Measurements from ENCODE around the gene DNAH3.
A peak's percentile ranks its signal among the peaks of the same experiment; 100 is the strongest.

Gene DNAH3

DNA sequence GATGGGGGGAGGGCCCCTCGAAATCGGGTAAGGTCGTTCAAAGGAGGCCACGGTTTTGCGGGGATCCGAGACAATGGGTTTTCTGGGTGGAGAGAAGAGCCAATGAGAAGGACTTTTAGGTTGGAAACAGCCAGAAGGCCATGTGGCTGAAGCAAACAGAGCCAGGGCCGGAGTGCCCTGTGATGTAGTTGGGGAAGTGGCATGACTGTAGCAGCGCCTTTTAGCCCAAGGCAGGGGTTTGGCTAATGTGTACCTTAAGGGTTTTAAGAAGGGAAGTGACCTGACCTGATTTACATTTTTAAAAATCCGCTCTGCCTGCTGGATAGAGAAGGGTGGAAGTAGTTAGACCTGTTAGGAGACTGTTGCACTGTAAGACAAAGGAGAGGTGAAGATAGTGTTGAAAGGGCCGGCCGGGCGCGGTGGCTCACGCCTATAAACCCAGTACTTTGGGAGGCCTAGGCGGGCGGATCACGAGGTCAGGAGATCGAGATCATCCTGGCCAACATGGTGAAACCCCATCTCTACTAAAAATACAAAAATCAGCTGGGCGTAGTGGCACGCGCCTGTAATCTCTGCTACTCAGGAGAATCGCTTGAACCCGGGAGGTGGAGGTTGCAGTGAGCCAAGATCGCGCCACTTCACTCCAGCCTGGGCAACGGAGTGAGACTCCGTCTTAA is 249.1 kb downstream of the DNAH3 start:
- no peak for DNase-seq

DNA sequence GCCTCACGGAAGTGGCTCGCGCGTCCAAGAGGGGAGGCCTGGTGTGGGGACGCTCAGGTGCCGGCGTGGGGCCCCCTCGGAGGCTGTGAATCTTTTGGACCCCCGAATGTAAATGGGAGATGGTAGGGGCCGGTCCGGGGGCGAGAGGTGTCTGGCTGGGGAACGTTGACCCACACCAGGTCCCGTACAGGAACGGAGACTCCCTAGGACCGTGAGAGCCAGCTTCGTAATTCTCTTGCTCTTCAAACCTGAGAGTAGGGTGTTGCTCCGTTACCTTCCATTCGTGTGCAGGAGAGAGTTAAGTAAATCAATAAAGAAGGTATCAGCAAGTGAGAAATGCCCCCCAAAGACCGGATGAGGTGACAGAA is 249.6 kb downstream of the DNAH3 start:
- peak; percentile 4 for DNase-seq

DNA sequence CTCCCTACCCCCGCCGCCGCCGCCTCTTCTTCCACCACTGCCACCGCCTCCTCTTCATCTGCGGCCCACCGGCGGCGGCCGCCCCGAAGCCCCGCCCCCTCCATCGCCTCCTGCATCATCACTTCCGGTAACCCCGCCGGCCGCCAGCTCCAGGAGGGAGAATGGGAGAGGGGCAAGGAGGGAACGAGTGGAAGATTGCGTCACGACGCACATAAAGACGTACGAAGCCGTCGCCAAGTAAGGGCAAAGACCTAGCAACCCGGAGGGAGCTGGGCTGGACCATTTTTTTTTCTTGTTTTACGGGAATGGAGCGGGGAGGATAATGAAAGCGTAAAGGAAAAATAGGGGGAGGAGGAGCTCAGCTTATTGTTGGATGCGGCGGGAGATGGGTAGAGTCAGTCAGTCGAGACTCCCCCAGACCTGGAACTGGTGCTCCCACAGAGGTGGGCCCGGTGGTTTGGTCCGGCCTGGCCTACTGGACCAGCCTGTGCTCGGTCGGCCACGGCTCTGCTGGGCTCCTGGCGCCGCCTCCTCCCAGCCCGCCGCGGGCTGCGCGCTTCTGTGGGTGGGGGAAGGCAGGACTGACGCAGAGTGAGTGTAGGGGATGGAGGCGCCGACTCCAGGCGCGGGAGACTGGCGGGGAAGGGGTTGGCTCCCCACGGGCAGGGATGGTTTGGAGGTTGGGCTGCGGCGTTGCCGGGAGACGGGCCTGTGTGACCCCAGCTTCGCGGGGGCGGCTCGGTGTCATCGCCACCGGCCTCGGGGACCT is 250.2 kb downstream of the DNAH3 start, which contains the start of the genes DCUN1D3 and LYRM1:
DCUN1D3 (minus strand) TSS at position 60 of the 769 bp plus-strand sequence. CDS start 37,820 bp downstream, outside the sequence.
LYRM1 (plus strand) TSS at position 473 of the 769 bp plus-strand sequence. CDS start 14,785 bp downstream, outside the sequence.
- peak; percentile 92 for DNase-seq

DNA sequence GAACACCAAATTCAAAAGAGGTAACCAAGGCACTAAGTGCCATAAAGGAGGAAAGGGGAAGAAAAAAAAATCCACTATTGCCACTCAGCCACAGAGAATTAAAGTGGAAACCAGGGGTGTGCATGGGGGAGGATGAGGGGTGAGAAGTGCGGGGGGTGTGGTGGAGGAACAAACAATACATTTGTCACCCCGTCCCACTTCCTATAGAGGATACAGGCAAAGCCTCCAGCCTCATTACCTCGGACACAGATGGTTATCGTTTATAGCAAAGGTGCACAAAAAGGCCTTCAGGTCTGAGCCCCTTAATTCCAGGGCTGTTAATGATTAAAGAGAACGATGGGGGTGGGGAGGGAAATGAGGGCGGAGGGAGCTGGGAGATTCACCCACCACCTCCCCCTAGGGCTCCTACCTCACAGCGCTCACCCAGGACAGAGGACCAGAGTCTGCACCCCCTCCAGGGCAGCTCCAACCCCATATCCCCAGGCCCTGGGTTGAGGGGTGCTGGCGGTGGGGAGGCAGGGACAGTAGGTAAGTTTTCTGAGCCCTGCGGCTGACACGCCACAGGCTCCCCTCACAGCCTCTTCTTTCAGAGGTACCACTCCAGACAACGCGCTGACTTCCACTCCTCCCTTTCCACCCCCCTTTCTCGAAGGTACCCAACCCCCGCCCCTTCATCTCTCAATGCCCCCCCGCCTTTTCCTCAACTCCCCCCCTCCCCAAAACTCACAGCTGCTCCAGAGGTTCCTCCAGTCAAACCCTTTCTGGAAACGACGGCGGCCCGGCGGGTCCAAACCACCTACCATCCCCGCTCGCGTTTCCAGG is 251.0 kb downstream of the DNAH3 start:
- DNase-seq, result no peak

DNA sequence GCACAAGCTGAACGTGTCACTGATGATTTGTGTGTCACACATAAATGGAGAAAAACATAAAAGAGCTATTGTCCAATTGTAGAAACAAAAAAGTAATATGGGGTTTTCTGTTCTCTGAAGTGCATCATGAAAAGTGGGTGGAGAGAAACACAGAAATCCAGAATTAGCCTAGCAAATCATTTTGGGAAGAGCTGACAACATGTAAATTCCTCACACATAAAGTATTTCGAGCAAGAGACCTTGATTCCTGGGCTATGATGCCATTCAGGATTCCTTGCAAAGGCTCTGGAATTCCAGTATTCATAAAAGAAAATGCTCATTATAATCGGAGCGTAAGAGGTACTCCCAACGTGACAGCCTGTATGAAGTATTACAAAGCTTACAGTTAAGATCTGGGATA is 251.6 kb downstream of the DNAH3 start:
- DNase-seq, result no peak

DNA sequence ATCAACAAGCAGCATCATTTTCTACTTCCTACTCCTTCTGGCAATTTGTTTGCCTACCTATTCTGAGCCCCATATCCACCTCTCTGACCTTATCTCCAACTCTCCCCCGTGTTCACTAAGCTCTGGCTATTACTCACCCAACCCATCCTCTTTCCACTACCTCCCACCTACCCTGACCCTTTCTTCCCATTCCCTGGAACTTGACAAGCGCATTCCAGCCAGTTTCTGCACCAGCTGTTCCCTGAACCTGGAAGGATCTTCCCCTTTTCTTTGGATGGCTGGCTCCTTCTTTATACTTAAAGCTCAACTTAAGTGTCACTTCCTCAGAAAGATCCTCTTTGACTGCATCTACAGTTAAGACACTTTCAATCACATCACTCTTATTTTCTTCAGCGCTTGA is 252.7 kb downstream of the DNAH3 start:
- DNase-seq, result no peak

DNA sequence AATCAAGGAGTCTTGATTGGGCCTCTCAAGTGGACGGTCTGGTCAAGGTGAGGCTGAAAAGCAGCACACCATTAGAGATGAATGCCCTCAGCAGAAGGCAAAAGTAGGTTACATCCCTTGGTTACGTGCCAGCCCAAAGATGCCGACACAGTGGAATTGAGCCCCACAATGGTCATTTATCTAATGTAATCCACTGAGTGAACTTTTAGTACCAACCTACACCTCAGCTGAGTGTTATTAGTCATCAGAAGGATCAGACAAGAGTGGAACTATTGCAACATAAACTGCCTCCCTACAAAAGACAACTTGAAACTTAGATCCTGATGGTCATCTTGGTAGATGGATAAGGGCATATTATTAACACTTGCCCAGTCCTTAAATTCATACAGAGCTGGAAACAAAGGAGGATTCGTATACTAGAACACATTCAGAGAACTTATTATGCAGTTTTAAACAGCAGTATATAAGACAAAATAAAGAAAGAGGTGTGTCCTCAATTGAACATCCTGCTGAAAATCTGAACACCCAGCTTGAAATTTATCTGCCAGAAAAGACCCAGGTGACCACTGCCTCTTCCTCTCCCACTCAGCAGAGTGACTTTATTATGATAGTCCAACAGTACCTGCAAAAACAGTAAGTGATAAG is 253.3 kb downstream of the DNAH3 start:
- no peak for DNase-seq

DNA sequence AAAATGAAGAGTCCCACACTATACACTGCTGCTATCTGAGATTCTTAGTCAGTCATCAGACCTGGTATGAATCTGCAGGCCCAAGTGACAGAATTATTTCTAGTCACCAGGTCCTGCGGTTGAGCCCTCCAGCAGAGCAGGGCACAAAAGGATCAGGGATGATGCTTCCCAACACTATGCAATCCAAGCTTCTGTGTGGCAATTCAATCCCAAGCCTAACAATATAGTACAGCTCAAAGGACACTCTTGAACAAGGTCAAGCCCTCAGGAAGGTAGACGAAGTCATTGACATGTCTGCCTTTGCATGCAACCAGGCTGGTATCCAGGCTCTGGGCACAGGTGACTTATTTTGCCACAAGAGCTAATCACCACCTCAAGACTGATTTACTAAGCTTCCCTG is 256.3 kb downstream of the DNAH3 start:
- DNase-seq, result no peak

DNA sequence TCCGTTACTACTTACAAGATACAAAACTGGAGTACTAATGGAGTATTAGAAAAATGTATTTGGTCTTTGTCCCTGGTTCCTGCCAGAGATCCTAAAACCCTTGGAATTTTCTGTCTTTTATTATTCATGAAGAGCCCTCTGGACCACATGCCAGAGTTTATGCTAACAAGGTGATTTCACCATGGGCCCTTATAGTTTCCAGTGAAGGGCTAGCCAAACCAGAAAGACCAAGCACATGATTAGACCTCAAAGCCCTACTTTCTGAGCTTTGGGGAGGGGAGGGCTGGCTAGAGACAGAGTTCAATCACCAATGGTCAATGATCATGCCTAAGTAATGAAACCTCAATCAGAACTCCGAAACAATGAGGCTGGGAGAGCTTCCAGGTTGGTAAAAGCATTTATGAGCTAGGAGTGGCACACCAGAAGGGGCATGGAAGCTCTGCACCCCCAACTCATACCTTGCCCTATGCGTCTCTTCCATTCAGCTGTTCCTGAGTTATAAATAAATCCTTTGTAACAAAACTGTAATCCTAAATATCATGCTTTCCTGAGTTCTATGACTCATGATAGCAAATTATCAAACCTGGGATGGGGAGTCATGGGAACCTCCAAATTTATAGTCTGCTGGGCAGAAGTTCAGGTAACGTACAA is 260.9 kb downstream of the DNAH3 start:
- no peak for DNase-seq

DNA sequence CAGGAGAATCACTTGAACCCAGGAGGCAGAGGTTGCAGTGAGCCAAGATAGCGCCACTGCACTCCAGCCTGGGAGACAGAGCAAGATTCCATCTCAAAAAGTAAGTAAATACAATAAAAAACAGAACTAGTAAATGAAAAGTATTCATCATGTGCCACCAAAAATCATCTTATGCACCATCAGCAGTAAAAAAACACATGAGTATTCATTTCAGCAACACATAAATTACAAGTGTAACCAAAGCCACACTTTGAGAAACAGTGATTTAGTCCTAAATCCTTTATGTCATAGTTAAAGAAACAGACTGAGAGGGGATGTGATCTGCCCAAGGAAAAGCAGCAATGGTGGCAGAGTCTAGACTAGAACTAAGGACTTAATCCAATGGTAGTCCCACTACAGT is 263.4 kb downstream of the DNAH3 start:
- no peak for DNase-seq

DNA sequence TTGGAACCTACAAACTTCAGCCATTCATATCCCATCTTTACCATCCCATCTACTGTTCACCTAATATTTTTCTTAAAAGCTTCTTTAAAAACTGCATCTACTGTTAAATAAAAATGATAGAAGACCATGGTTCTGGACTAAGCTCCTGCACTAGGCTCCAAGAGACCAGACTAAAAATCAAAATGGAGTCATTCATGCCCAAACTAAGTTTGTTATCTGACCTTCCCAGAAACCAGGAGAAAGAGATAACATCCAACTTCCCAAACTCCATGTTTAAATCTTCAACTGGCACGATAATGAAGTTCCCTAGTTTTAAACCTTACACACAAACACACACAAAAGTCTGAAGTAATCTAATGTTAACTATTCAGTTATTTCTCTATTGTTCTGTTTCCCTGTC is 264.3 kb downstream of the DNAH3 start:
- DNase-seq, result no peak

DNA sequence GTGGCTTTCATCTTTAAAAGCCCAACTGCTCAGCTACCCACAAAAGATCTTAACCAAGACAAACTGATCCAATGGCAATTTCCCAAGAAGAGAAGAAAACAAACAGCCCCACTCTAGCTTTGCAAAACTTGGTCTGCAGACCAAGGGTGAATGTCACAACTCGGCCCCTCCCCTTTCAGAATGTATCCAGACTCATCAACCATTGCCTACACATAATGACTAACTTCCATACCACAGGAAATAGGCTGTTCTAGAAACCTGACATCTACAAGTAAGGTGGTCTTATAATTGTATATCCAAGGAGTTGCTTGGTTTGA is 266.4 kb downstream of the DNAH3 start:
- DNase-seq, result peak; percentile 13

DNA sequence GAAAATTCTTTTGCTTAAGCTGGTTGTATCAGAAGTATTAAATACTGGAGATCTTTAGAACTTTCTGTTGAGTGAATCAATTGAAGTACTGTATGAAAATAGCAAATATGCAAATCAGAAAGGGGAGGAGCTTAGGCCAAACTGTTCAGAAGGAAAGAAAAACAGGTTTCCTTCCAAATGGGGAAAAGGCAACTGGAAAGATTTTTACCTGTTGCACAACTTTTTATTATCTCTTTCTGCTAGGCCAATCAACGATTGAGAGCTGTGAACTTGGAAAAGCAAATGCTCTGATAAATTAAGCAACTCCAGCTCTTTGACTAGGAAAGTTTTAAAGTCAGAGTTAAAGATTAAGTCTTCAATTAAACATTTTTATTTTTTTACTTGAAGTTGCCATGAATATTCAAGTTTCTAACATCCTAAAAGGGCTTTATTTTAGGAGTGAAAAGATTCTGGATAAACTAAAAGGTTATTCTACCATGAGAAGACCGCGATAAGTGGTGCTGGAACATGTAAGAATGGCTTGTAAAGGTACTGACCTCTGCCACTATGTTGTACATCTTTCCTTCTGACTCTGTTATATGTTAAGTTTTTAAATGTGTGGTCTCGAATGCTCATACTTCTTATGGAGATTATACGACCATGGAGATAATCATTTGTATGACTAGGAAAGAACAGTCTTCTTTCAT is 266.9 kb downstream of the DNAH3 start:
- DNase-seq, result no peak
